ENCODE results near the gene PLCL2. TPM values are rescaled to one million over a fixed set of nuclear protein-coding genes. Genes with fewer than 3 reads are reported as not detected.

The PLCL2 gene
- total RNA-seq, 4 donors from 2014 or later = 18.1 to 31.3 (median 27.7) TPM

DNA sequence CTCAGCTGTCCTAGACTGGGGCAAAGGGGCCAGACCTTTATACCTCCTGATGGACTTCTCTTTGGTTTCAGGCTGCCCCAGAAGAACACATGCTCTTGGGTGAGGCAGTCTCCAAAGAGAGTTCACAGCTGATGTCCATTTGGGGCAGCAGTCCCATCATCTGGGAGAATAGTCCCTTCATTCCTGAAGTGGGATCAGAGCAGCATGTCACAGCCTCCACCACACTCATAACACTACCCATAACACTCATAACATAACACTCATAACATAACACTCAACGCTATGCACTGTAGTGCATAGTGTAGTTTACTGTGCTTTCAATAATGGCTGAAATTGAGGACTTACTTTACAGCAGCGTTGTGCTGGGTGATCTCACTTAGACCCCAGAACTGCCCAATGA, 36.7 kb upstream of the PLCL2 start:
- TF ChIP-seq, protein P1, sequence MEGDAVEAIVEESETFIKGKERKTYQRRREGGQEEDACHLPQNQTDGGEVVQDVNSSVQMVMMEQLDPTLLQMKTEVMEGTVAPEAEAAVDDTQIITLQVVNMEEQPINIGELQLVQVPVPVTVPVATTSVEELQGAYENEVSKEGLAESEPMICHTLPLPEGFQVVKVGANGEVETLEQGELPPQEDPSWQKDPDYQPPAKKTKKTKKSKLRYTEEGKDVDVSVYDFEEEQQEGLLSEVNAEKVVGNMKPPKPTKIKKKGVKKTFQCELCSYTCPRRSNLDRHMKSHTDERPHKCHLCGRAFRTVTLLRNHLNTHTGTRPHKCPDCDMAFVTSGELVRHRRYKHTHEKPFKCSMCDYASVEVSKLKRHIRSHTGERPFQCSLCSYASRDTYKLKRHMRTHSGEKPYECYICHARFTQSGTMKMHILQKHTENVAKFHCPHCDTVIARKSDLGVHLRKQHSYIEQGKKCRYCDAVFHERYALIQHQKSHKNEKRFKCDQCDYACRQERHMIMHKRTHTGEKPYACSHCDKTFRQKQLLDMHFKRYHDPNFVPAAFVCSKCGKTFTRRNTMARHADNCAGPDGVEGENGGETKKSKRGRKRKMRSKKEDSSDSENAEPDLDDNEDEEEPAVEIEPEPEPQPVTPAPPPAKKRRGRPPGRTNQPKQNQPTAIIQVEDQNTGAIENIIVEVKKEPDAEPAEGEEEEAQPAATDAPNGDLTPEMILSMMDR (IDR thresholded peaks at IDR 0.05; ENCODE audit: low read depth) = no peak

DNA sequence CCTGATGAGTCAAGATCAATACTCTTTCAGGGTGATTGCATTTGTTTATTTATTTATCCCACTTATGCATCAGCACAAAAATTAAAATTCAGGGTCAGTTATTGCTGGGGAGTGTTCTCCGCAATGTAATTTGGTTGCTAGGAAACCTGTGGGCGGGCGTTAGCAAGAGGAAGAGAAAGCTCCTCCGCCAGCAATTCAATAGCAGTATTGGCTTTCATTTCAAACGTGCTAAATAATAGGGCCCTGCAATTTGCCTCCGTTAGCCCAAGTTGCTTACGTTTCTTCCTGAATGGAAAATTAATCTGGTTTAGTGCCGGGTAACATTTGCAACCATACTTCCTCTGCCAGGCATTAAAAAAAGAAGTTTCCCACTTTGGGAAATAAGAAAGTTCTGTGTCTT, 35.5 kb upstream of the PLCL2 start:
- TF ChIP-seq, protein P1 (IDR thresholded peaks at IDR 0.05; ENCODE audit: low read depth) = no peak

DNA sequence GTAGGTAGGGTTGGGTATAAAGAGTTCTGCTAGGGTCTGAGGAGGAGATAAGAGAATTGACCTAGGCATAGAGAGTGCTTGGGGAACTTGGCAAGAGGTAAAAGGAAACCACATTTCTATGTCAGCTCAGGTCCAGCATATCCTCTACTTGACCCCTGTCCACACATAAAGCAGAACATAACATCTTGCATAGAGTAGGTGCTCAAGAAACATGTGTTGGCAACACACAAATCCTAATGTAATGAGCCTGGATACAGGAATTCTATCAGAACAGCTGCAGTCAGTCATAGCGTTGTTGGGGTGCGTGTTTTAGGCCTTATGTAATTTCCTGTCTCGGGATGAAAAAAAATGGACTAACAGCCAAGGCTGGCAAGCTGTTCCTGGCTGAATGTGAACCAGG, 35.0 kb upstream of the PLCL2 start:
- TF ChIP-seq, protein P1 (IDR thresholded peaks at IDR 0.05; ENCODE audit: low read depth) = no peak

DNA sequence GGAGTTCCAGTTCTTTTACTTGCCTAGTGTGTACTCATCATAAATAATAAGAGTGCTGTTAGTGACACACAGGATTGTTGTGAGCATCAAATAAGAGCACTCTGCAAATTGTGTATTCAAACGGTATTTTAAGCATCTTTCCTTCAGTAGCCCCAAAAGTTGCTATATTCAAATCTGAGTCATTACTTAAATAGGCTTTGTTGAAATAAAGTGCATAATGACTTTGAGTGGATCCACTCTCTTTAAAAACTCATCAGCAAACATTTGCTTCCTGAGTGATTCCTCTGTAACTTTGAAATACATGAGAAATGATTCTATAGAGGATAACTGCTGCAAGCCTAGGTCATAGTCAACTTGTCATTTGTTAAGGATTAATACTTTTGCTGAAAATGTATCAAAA, 29.3 kb upstream of the PLCL2 start:
- TF ChIP-seq, protein P1 (IDR thresholded peaks at IDR 0.05; ENCODE audit: low read depth) = no peak

DNA sequence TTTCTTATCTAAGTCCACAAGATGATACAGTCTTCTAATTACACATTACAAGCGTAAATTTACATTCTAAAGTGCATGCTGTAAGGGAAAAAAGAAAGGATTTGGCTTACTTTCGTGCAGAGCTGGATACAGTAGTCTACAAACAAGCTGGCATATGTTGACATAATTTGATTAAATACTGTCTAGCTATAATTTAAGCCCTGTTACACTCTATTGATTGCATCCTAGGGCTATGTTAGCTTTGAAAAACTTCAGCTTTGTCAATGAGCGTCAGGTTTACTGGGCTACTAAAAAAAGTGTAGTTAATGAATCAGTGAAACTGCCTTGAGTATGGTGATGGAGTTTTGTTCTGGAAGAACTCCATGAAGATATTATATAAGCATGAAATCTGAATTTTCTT, 24.5 kb upstream of the PLCL2 start:
- TF ChIP-seq, protein P1 (IDR thresholded peaks at IDR 0.05; ENCODE audit: low read depth) = no peak

DNA sequence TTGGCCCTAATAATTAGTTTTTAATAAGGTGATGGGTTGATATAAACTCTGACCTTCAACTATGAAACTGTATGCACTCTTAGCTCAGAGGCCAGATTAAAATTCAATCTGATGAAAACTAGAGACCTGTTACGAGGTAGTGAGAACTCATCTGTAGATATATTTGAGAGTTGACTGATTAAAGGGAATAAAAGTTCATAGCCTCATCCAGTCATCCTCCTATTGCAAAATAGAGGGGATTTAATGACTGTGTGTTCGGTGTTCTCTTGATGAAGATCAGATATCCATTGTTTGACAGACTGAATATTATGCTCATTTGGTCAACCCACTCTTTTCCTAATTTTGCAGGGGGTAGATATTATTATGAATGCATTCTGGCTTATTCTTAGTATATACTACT, 23.3 kb upstream of the PLCL2 start:
- TF ChIP-seq, protein P1 (IDR thresholded peaks at IDR 0.05; ENCODE audit: low read depth) = no peak

DNA sequence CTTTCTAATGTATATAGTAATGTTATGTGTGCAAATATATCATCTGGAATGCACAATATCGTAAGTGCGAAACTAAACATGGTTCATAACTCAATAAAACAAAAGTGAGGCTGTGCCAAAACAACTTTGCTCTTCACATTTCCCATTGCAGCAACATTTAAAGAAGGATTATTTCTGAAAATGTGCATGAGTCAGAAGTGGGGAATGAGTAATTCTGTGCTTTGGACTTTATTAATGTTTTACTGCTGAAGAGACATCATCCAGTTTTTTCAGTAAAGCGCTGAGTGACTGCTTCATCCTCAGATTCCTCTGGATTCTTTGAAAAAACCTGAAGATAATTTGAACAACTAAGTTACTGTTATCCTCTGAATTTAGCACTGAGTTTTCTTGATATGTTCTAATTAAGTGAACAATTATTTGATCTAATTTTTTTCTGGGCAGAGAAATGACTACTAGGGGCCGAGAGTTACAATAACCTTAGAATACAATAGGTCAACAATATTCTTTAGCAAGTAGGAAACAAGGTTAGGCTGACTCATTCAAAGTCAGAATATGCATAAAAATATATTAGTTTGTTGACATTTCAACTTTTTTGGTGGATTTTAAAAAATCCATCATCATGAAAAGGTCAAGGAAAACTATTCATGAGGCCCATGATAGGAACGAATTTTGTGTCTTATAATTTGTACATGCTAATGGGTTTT, 20.0 kb upstream of the PLCL2 start:
- TF ChIP-seq, protein P1 (IDR thresholded peaks at IDR 0.05; ENCODE audit: low read depth) = no peak

All from subcutaneous adipose tissue (tissue), 4 donors.